ENCODE data around the gene NUS1. TPM values are rescaled to one million over a fixed set of nuclear protein-coding genes. Genes with fewer than 3 reads are reported as not detected.

NUS1 gene
- total RNA-seq (35.8 TPM), polyA plus RNA-seq (ENCODE audit: insufficient read depth, low read depth, low replicate concordance) (21.4 TPM)
- long read RNA-seq, donor 1, full-length matches to known transcripts = 7 of 27 reads
- long read RNA-seq, donor 1, partial matches to known transcripts = 20 of 27 reads
- long read RNA-seq, donor 1, other reads (novel, unspliced or antisense) = 0 of 27 reads
- long read RNA-seq, donor 2, full-length matches to known transcripts = 7 of 7 reads
- long read RNA-seq, donor 2, partial matches to known transcripts = 0 of 7 reads
- long read RNA-seq, donor 2, other reads (novel, unspliced or antisense) = 0 of 7 reads
- long read RNA-seq, donor 3, full-length matches to known transcripts = 7 of 57 reads
- long read RNA-seq, donor 3, partial matches to known transcripts = 50 of 57 reads
- long read RNA-seq, donor 3, other reads (novel, unspliced or antisense) = 0 of 57 reads
- long read RNA-seq, donor 4, full-length matches to known transcripts = 16 of 16 reads
- long read RNA-seq, donor 4, partial matches to known transcripts = 0 of 16 reads
- long read RNA-seq, donor 4, other reads (novel, unspliced or antisense) = 0 of 16 reads
- long read RNA-seq, donor 5 = 0 reads
- long read RNA-seq, donor 6, full-length matches to known transcripts = 3 of 3 reads
- long read RNA-seq, donor 6, partial matches to known transcripts = 0 of 3 reads
- long read RNA-seq, donor 6, other reads (novel, unspliced or antisense) = 0 of 3 reads
- long read RNA-seq, donor 7, full-length matches to known transcripts = 22 of 24 reads
- long read RNA-seq, donor 7, partial matches to known transcripts = 1 of 24 reads
- long read RNA-seq, donor 7, other reads (novel, unspliced or antisense) = 1 of 24 reads
- long read RNA-seq, donor 8, full-length matches to known transcripts = 3 of 3 reads
- long read RNA-seq, donor 8, partial matches to known transcripts = 0 of 3 reads
- long read RNA-seq, donor 8, other reads (novel, unspliced or antisense) = 0 of 3 reads
- long read RNA-seq, donor 9, full-length matches to known transcripts = 6 of 6 reads
- long read RNA-seq, donor 9, partial matches to known transcripts = 0 of 6 reads
- long read RNA-seq, donor 9, other reads (novel, unspliced or antisense) = 0 of 6 reads
- long read RNA-seq, donor 10, full-length matches to known transcripts = 10 of 10 reads
- long read RNA-seq, donor 10, partial matches to known transcripts = 0 of 10 reads
- long read RNA-seq, donor 10, other reads (novel, unspliced or antisense) = 0 of 10 reads

GRCh38 chr6:117674991-117675657 is at the start of gene NUS1:
NUS1 (plus strand) TSS chr6:117675469; CDS start chr6:117675671, 202 bp downstream.
- H3K27me3 ChIP-seq (ENCODE audit: control insufficient read depth, insufficient read depth, low read length) = no peaks in the 10 kb centered on the region
- no peaks in the 10 kb centered on the region for H3K9me3 ChIP-seq (ENCODE audit: control insufficient read depth in 2 of 3, insufficient read depth in 1 of 3, low read length in 3 of 3)
- peaks cover 0 to 16% (median 5%) of the 10 kb centered on the region in 3 donors for H3K4me1 ChIP-seq (ENCODE audit: control insufficient read depth in 2 of 3, insufficient read depth in 2 of 3, low read depth in 1 of 3, low read length in 3 of 3)
- peak within 1 kb of the TSS; percentile 68 to 86 (median 84) for H3K4me3 ChIP-seq (ENCODE audit: low read length in 3 of 3)
- no peaks in the 10 kb centered on the region for H3K36me3 ChIP-seq (ENCODE audit: control insufficient read depth in 2 of 3, insufficient read depth in 3 of 3, low read length in 3 of 3)
- FAIRE-seq (no peak), DNase-seq (peak; percentile 98 to 99 (median 99))
- TF ChIP-seq, protein P1, sequence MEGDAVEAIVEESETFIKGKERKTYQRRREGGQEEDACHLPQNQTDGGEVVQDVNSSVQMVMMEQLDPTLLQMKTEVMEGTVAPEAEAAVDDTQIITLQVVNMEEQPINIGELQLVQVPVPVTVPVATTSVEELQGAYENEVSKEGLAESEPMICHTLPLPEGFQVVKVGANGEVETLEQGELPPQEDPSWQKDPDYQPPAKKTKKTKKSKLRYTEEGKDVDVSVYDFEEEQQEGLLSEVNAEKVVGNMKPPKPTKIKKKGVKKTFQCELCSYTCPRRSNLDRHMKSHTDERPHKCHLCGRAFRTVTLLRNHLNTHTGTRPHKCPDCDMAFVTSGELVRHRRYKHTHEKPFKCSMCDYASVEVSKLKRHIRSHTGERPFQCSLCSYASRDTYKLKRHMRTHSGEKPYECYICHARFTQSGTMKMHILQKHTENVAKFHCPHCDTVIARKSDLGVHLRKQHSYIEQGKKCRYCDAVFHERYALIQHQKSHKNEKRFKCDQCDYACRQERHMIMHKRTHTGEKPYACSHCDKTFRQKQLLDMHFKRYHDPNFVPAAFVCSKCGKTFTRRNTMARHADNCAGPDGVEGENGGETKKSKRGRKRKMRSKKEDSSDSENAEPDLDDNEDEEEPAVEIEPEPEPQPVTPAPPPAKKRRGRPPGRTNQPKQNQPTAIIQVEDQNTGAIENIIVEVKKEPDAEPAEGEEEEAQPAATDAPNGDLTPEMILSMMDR (IDR thresholded peaks at IDR 0.05; ENCODE audit: borderline replicate concordance, extremely low read depth, insufficient read depth) = peak; percentile 73
- H3K27ac ChIP-seq (ENCODE audit: low read depth in 2 of 2, low read length in 2 of 2) = peak within 1 kb of the TSS in 1 of 2 donors; percentile 4
- intact Hi-C loops (cut with DNase I) = no loop called here
- peak within 1 kb of the TSS; percentile 45 to 82 (median 67) for H3K9ac ChIP-seq (ENCODE audit: low read length in 3 of 3)

- no peak overlapping the region for H3K9ac ChIP-seq (ENCODE audit: low read length in 3 of 3)
- DNase-seq = no peak
- no peaks in the 10 kb centered on the region for H3K4me1 ChIP-seq (ENCODE audit: control insufficient read depth in 2 of 3, insufficient read depth in 2 of 3, low read depth in 1 of 3, low read length in 3 of 3)
- no peaks in the 10 kb centered on the region for H3K9me3 ChIP-seq (ENCODE audit: control insufficient read depth in 2 of 3, insufficient read depth in 1 of 3, low read length in 3 of 3)
- no peaks in the 10 kb centered on the region for H3K27me3 ChIP-seq (ENCODE audit: control insufficient read depth, insufficient read depth, low read length)
- FAIRE-seq = no peak
- intact Hi-C loops (cut with DNase I) = no loop called here
- H3K27ac ChIP-seq (ENCODE audit: low read depth in 2 of 2, low read length in 2 of 2) = no peak overlapping the region
- TF ChIP-seq, protein P1 (IDR thresholded peaks at IDR 0.05; ENCODE audit: borderline replicate concordance, extremely low read depth, insufficient read depth) = no peak
- H3K36me3 ChIP-seq (ENCODE audit: control insufficient read depth in 2 of 3, insufficient read depth in 3 of 3, low read length in 3 of 3) = no peaks in the 10 kb centered on the region
- H3K4me3 ChIP-seq (ENCODE audit: low read length in 3 of 3) = no peak overlapping the region
Measured at GRCh38 chr6:117627533-117627932, 47.7 kb upstream of the NUS1 start.

DNA sequence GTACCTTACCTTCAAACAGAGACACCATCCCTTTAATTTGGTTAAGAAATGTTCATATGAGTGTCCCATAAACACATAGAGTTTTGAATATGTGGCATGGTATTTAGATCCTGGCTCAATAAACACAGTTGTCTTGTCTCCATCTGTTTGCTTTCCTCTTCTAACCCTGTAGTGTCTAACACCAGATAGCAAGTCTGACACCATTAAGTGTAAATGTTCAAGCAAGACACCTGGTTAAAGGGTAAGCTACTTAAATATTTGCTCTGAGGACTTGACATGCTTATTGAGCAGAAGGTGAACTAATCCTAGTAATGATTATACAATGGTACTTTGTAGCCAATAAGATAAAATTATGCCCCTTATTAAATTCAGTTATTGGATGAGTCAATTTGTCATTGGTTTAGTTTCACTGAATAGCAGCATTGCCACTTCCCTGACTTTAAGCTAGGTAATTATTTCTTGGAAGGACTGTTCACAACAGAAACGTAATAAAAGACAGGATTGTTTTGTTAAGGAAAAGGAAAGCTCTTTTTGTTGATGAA is 46.1 kb upstream of the NUS1 start:
- no peaks in the 10 kb centered on the region for H3K4me1 ChIP-seq (ENCODE audit: control insufficient read depth in 2 of 3, insufficient read depth in 2 of 3, low read depth in 1 of 3, low read length in 3 of 3)
- H3K9me3 ChIP-seq (ENCODE audit: control insufficient read depth in 2 of 3, insufficient read depth in 1 of 3, low read length in 3 of 3) = no peaks in the 10 kb centered on the region
- H3K4me3 ChIP-seq (ENCODE audit: low read length in 3 of 3) = no peak overlapping the region
- H3K9ac ChIP-seq (ENCODE audit: low read length in 3 of 3) = no peak overlapping the region
- intact Hi-C loops (cut with DNase I) = no loop called here
- H3K36me3 ChIP-seq (ENCODE audit: control insufficient read depth in 2 of 3, insufficient read depth in 3 of 3, low read length in 3 of 3) = no peaks in the 10 kb centered on the region
- TF ChIP-seq, protein P1 (IDR thresholded peaks at IDR 0.05; ENCODE audit: borderline replicate concordance, extremely low read depth, insufficient read depth) = no peak
- no peak for FAIRE-seq
- no peak overlapping the region for H3K27ac ChIP-seq (ENCODE audit: low read depth in 2 of 2, low read length in 2 of 2)
- no peak for DNase-seq
- H3K27me3 ChIP-seq (ENCODE audit: control insufficient read depth, insufficient read depth, low read length) = no peaks in the 10 kb centered on the region

Measured in kidney (tissue), 22 donors.